ENCODE data around the gene CGB8.

- TF ChIP-seq CTCF (IDR thresholded peaks at IDR 0.05) (no peak), POLR2A (IDR thresholded peaks at IDR 0.05) (no peak), POLR2AphosphoS5 (IDR thresholded peaks at IDR 0.05) (no peak)
Observed at GRCh38 chr19:49004133-49004532, 44.8 kb downstream of the CGB8 start.

Data from upper lobe of left lung (tissue), 4 donors.